ENCODE measurements around the gene MDGA2. TPM values are rescaled to one million over a fixed set of nuclear protein-coding genes. Genes with fewer than 3 reads are reported as not detected.

Gene MDGA2
- total RNA-seq, 1 experiment from 2014 or later, result not detected

- DNase-seq (ENCODE audit: low read depth), result no peak
These were observed 526.1 kb downstream of the MDGA2 start for GRCh38 chr14:47149326-47149725.

- no peak for DNase-seq (ENCODE audit: low read depth)
These were observed 526.7 kb downstream of the MDGA2 start for GRCh38 chr14:47148686-47149085.

- DNase-seq (ENCODE audit: low read depth), result no peak
These were observed 554.8 kb downstream of the MDGA2 start for GRCh38 chr14:47120645-47121044.

- no peak for DNase-seq (ENCODE audit: low read depth)
These were observed 571.6 kb downstream of the MDGA2 start for GRCh38 chr14:47103771-47104170.

GRCh38 chr14:47102472-47102871 lies 572.9 kb downstream of the MDGA2 start:
- no peak for DNase-seq (ENCODE audit: low read depth)

- no peak for DNase-seq (ENCODE audit: low read depth)
These were observed 589.7 kb downstream of the MDGA2 start for GRCh38 chr14:47085678-47086077.

- no peak for DNase-seq (ENCODE audit: low read depth)
These were observed 610.1 kb downstream of the MDGA2 start for GRCh38 chr14:47065326-47065725.

- no peak for DNase-seq (ENCODE audit: low read depth)
These were observed 615.4 kb downstream of the MDGA2 start for GRCh38 chr14:47060050-47060449.

- DNase-seq (ENCODE audit: low read depth), result no peak
These were observed 618.0 kb downstream of the MDGA2 start for GRCh38 chr14:47057364-47057763.

- no peak for DNase-seq (ENCODE audit: low read depth)
These were observed 630.6 kb downstream of the MDGA2 start for GRCh38 chr14:47044841-47045240.

GRCh38 chr14:47040550-47040949 lies 634.9 kb downstream of the MDGA2 start:
- DNase-seq (ENCODE audit: low read depth), result peak; percentile 1

- DNase-seq (ENCODE audit: low read depth), result no peak
These were observed 636.1 kb downstream of the MDGA2 start for GRCh38 chr14:47039336-47039735.

- no peak for DNase-seq (ENCODE audit: low read depth)
These were observed 652.7 kb downstream of the MDGA2 start for GRCh38 chr14:47022721-47023120.

GRCh38 chr14:47020500-47020899 lies 654.9 kb downstream of the MDGA2 start:
- DNase-seq (ENCODE audit: low read depth), result no peak

GRCh38 chr14:47012533-47013280 lies 662.7 kb downstream of the MDGA2 start:
- DNase-seq (ENCODE audit: low read depth), result no peak

- DNase-seq (ENCODE audit: low read depth), result no peak
These were observed 665.8 kb downstream of the MDGA2 start for GRCh38 chr14:47009615-47010014.

- no peak for DNase-seq (ENCODE audit: low read depth)
These were observed 666.7 kb downstream of the MDGA2 start for GRCh38 chr14:47008732-47009131.

- no peak for DNase-seq (ENCODE audit: low read depth)
These were observed 675.7 kb downstream of the MDGA2 start for GRCh38 chr14:46999661-47000060.

- no peak for DNase-seq (ENCODE audit: low read depth)
These were observed 685.8 kb downstream of the MDGA2 start for GRCh38 chr14:46989566-46989965.

GRCh38 chr14:46988312-46988711 lies 687.1 kb downstream of the MDGA2 start:
- no peak for DNase-seq (ENCODE audit: low read depth)

- DNase-seq (ENCODE audit: low read depth), result peak; percentile 0
These were observed 689.6 kb downstream of the MDGA2 start for GRCh38 chr14:46985529-46986380.

GRCh38 chr14:46973295-46973694 lies 702.1 kb downstream of the MDGA2 start:
- DNase-seq (ENCODE audit: low read depth), result no peak

GRCh38 chr14:46964378-46964777 lies 711.0 kb downstream of the MDGA2 start:
- no peak for DNase-seq (ENCODE audit: low read depth)
